T-helper 1 cell treated with Interleukin-12 subunit alpha and Interleukin-12 subunit beta and Interleukin-4 antibody, amounts not matched to agents 30 μg/mL and 1 μg/mL, for 36 hours (primary cell): ENCODE measurements around the gene WNT11.
"Not testable (repeated sequence)": the region's sequence is repeated elsewhere in the genome, so short reads cannot be mapped to it uniquely, and the experiment has no call there.

ENCODE experiments used
- H3K27ac Mint-ChIP-seq: one replicate; pipeline ENCODE4 v1.8.0; 2021; ENCODE audit warnings: mild to moderate bottlenecking, mixed read lengths
- H3K27me3 Mint-ChIP-seq: one replicate; pipeline ENCODE4 v1.8.0; 2021; ENCODE audit warnings: low read depth, mixed read lengths
- H3K36me3 Mint-ChIP-seq: one replicate; pipeline ENCODE4 v1.8.0; 2021; ENCODE audit warnings: low read depth, mixed read lengths
- H3K4me1 Mint-ChIP-seq: one replicate; pipeline ENCODE4 v1.8.0; 2021; ENCODE audit warnings: low read depth, mixed read lengths
- H3K4me3 Mint-ChIP-seq: one replicate; pipeline ENCODE4 v1.8.0; 2021; ENCODE audit warnings: mild to moderate bottlenecking, moderate library complexity, mixed read lengths
- H3K9me3 Mint-ChIP-seq: one replicate; pipeline ENCODE4 v1.8.0; 2021; ENCODE audit warnings: mixed read lengths

WNT11 gene

GRCh38 chr11:76206077-76206326 lies 300 bp downstream of the WNT11 start:
- Mint-ChIP-seq H3K27ac (no peak overlapping the region), H3K27me3 (peaks cover 48% of the 10 kb centered on the region), H3K9me3 (no peaks in the 10 kb centered on the region), H3K36me3 (no peaks in the 10 kb centered on the region), H3K4me1 (peaks cover 11% of the 10 kb centered on the region), H3K4me3 (peak overlapping the region; percentile 37)

DNA sequence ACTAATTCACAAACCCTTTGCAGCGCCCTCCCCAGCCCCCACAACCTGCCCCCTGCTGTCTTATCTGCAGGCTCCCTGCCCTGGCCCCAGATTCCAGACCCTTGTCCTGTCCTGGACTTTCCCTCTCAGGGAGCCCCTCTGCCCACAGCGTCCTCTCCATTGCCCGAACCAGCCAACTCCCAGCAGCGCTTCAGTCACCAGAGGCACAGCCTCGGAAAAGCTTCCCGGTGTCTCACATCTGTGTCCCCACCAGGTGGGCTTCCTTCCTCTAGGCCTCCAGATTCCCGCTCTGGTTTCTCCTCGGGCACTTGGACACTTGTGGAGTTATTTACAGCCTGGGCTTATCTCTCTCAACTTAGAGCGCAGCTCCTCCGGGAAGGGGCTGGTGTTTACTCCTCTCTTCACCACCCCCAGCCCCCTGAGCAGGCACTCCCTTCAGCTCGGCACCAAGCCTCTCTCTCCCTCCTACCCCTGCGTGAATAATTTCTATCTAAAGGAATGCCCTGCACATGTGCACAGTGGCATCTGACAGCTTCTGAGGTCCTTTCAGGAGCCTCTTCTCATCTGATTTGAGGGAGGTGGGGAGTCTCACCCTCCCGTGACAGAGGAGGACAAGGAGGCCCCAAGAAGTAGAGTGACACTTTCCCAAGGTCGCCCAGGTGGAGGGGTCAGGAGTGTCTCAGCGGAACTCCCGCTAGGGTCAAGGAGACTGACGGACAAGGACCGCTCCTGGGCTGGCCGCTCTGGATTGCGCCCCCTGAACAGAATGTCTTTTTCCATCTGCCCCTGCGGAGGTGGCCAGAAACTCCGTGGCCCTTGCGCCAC lies 838 bp downstream of the WNT11 start:
- Mint-ChIP-seq H3K27me3 (peaks cover 45% of the 10 kb centered on the region), H3K36me3 (no peaks in the 10 kb centered on the region), H3K9me3 (no peaks in the 10 kb centered on the region), H3K4me3 (peak overlapping the region; percentile 37), H3K27ac (no peak overlapping the region), H3K4me1 (peaks cover 11% of the 10 kb centered on the region)

DNA sequence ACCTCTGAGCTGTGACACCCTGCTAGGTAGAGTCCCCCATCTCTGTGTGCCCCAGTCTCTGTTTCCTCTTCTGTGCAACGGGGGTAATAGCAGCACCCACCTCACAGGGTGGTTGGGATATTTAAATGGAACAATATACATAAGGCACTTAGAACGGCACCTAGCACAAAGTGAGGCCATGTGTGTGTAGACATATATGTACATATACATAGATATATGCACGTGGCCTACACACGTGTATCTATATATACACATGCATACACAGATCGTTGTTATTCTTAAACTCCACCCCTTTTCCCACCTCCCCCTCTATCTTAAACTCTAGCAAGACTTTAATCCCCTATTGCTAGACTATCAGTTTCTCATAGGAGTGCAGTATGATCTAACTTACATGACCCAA lies 2.4 kb downstream of the WNT11 start:
- H3K9me3 Mint-ChIP-seq: no peaks in the 10 kb centered on the region
- H3K4me1 Mint-ChIP-seq: peaks cover 11% of the 10 kb centered on the region
- no peak overlapping the region for H3K4me3 Mint-ChIP-seq
- H3K27ac Mint-ChIP-seq: no peak overlapping the region
- H3K36me3 Mint-ChIP-seq: no peaks in the 10 kb centered on the region
- peaks cover 43% of the 10 kb centered on the region for H3K27me3 Mint-ChIP-seq

GRCh38 chr11:76203131-76203925 lies 3.0 kb downstream of the WNT11 start:
- H3K9me3 Mint-ChIP-seq: no peaks in the 10 kb centered on the region
- H3K36me3 Mint-ChIP-seq: no peaks in the 10 kb centered on the region
- peaks cover 11% of the 10 kb centered on the region for H3K4me1 Mint-ChIP-seq
- H3K4me3 Mint-ChIP-seq: no peak overlapping the region
- H3K27me3 Mint-ChIP-seq: peaks cover 44% of the 10 kb centered on the region
- no peak overlapping the region for H3K27ac Mint-ChIP-seq

GRCh38 chr11:76201672-76202412 lies 4.5 kb downstream of the WNT11 start:
- peaks cover 37% of the 10 kb centered on the region for H3K27me3 Mint-ChIP-seq
- H3K4me3 Mint-ChIP-seq: no peak overlapping the region
- H3K4me1 Mint-ChIP-seq: peaks cover 4% of the 10 kb centered on the region
- H3K9me3 Mint-ChIP-seq: no peaks in the 10 kb centered on the region
- H3K27ac Mint-ChIP-seq: no peak overlapping the region
- H3K36me3 Mint-ChIP-seq: no peaks in the 10 kb centered on the region

- Mint-ChIP-seq H3K36me3 (no peaks in the 10 kb centered on the region), H3K27ac (no peak overlapping the region), H3K9me3 (no peaks in the 10 kb centered on the region), H3K27me3 (peaks cover 32% of the 10 kb centered on the region), H3K4me1 (peaks cover 4% of the 10 kb centered on the region), H3K4me3 (no peak overlapping the region)
Observed at GRCh38 chr11:76201056-76201455, 5.2 kb downstream of the WNT11 start.

GRCh38 chr11:76200006-76200940 lies 6.0 kb downstream of the WNT11 start:
- H3K36me3 Mint-ChIP-seq: no peaks in the 10 kb centered on the region
- no peak overlapping the region for H3K4me3 Mint-ChIP-seq
- H3K27me3 Mint-ChIP-seq: peaks cover 24% of the 10 kb centered on the region
- no peaks in the 10 kb centered on the region for H3K9me3 Mint-ChIP-seq
- H3K4me1 Mint-ChIP-seq: no peaks in the 10 kb centered on the region
- no peak overlapping the region for H3K27ac Mint-ChIP-seq

DNA sequence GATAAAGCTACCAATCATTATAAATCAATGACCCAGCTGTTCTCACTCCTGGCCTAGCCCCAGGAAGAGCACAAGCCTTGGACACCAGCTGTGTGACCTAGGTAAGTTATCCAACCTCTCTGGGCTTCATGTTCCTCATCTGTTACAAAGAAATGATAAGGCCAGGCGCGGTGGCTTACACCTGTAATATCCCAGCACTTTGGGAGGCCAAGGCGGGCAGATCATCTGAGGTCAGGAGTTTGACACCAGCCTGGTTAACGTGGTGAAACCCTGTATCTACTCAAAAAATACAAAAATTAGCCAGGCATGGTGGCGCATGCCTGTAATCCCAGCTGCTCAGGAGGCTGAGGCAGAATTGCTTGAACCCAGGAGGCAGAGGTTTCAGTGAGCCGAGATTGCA lies 7.6 kb downstream of the WNT11 start:
- H3K9me3 Mint-ChIP-seq, H3K27me3 Mint-ChIP-seq, H3K4me1 Mint-ChIP-seq, H3K27ac Mint-ChIP-seq, H3K4me3 Mint-ChIP-seq, H3K36me3 Mint-ChIP-seq: not testable (repeated sequence)

DNA sequence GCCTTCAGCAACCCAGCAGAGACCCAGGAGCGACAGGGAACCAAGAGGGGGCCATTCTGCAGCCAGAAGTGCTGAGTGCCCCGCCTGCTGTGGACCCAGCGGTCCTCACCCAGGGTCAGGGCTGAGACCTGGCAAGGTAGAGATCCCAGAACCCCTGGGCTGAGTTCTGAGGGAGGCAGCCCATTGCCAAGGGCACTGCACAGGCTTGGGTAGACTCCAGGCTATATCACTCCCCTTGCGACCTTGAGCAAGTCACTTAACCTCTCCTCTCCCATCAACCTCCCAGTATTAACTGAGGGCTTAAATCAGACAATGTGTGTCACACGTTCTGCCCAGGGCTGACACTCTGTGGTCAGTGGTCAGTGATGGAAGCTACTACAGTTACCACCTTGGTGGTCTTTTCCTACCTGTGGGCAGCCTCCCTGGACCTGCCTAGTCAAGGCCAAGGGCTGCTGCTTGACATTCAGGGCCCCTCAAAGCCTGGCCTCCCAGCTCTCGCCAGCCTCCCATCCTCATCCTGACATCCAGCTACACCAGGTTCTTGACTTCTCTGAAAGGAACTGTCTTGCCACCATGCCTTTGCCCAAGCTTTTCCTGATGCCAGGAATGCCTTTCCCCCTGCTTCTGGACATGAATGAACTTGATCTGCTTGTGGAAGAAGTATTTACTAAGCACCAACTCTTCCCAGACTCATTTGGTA lies 8.2 kb downstream of the WNT11 start:
- peaks cover 7% of the 10 kb centered on the region for H3K27me3 Mint-ChIP-seq

DNA sequence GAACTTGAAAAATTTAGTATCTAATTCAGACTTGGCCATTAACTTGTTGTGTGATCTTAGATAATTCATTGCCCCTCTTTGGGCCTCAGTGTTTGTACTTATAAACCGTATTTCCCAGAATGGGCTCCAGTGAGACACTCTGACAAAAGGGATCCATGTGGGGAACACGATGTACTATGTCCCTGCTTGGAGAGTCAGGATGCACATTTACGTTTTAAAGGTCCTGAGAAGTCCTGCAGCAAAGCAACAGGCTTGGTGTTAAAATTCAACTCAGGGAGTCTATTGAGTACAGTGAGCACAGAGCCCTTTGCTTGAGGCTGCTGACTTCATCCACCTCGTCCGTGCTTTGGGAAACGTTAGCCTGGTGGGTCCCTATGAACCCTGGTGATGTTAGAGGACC lies 9.0 kb downstream of the WNT11 start:
- H3K4me1 Mint-ChIP-seq: no peaks in the 10 kb centered on the region
- no peaks in the 10 kb centered on the region for H3K36me3 Mint-ChIP-seq

More for the DNA sequence above, 8.2 kb downstream of the WNT11 start:
- Mint-ChIP-seq H3K9me3 (no peaks in the 10 kb centered on the region), H3K4me1 (no peaks in the 10 kb centered on the region), H3K4me3 (no peak overlapping the region), H3K36me3 (no peaks in the 10 kb centered on the region), H3K27ac (no peak overlapping the region)

DNA sequence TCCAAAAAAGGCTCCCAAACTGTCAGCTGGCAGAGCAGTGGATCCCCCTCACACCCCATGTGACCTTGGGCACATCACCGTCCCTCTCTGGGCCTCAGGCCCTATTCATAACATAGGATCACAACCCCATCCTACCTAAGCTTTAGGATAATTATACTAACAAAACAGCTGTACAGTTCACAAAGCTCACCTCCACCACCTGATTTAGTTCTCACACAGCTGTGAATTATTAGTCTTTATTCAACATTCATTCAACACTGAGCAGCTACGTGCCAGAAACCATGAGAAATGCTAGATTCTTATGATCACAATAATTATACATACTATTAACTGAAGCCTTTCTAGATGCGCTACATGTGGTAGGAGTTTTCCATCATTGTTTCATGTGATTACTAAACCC lies 9.5 kb downstream of the WNT11 start:
- Mint-ChIP-seq H3K9me3 (no peaks in the 10 kb centered on the region), H3K27ac (no peak overlapping the region), H3K36me3 (no peaks in the 10 kb centered on the region), H3K4me3 (no peak overlapping the region), H3K27me3 (peaks cover 7% of the 10 kb centered on the region), H3K4me1 (no peaks in the 10 kb centered on the region)

More for the DNA sequence above, 9.0 kb downstream of the WNT11 start:
- Mint-ChIP-seq H3K9me3 (no peaks in the 10 kb centered on the region), H3K4me3 (no peak overlapping the region), H3K27ac (no peak overlapping the region), H3K27me3 (peaks cover 7% of the 10 kb centered on the region)

GRCh38 chr11:76194872-76195668 lies 11.2 kb downstream of the WNT11 start:
- no peak overlapping the region for H3K4me3 Mint-ChIP-seq
- no peaks in the 10 kb centered on the region for H3K9me3 Mint-ChIP-seq
- no peak overlapping the region for H3K27ac Mint-ChIP-seq
- peaks cover 7% of the 10 kb centered on the region for H3K27me3 Mint-ChIP-seq
- no peaks in the 10 kb centered on the region for H3K4me1 Mint-ChIP-seq
- no peaks in the 10 kb centered on the region for H3K36me3 Mint-ChIP-seq

GRCh38 chr11:76193219-76193618 lies 13.1 kb downstream of the WNT11 start:
- Mint-ChIP-seq H3K4me3 (no peak overlapping the region), H3K36me3 (no peaks in the 10 kb centered on the region), H3K4me1 (no peaks in the 10 kb centered on the region), H3K9me3 (no peaks in the 10 kb centered on the region), H3K27ac (no peak overlapping the region), H3K27me3 (peaks cover 2% of the 10 kb centered on the region)
